Right lobe of liver (tissue), 6 donors: ENCODE data around the gene LHX5. TPM values are rescaled to one million over a fixed set of nuclear protein-coding genes. Genes with fewer than 3 reads are reported as not detected.

Experiments used
- ATAC-seq, 4 donors: fragments of 200-7000 bp; cut with Tn5 transposase; one replicate each; pipeline ENCODE4 v1.9.1; 2020; ENCODE audit warnings: mild to moderate bottlenecking in 4 of 4, moderate library complexity in 4 of 4
- DNase-seq, 3 donors: peaks; one replicate each; pipeline ENCODE4 v3.0.0-alpha.2; 2020
- H3K27ac ChIP-seq, 3 donors: fragments of 200-600 bp; one replicate each; pipeline ENCODE4 v1.8.0; 2022
- H3K27me3 ChIP-seq, 2 donors: fragments of 200-600 bp; one replicate each; pipeline ENCODE4 v1.8.0; 2022
- H3K36me3 ChIP-seq, 4 donors: fragments of 200-600 bp; sonication (generic) in 1 of 4; one replicate each; pipeline versions ENCODE4 v1.5.1 to v1.8.0; 2017 to 2022; ENCODE audit warnings: control low read depth in 1 of 4
- H3K4me1 ChIP-seq, 4 donors: fragments of 200-600 bp; sonication (generic) in 1 of 4; one replicate each; pipeline versions ENCODE4 v1.5.1 to v1.8.0; 2017 to 2022; ENCODE audit warnings: control low read depth in 1 of 4
- H3K4me3 ChIP-seq, 3 donors: fragments of 200-600 bp; one replicate each; pipeline ENCODE4 v1.8.0; 2022
- H3K9me3 ChIP-seq, 4 donors: fragments of 200-600 bp; sonication (generic) in 1 of 4; one replicate each; pipeline versions ENCODE4 v1.5.1 to v1.8.0; 2017 to 2022; ENCODE audit warnings: control low read depth in 1 of 4
- POLR2A ChIP-seq: fragments of 450-650 bp; IDR thresholded peaks from one replicate; pipeline ENCODE4 v1.6.1; 2017; ENCODE audit warnings: antibody characterized with exemption, mild to moderate bottlenecking
- WGBS: methylation state at CpG from one replicate; pipeline ENCODE4 v1.1.6; 2018; ENCODE audit warnings: low coverage, low lambda C conversion rate; ENCODE audit not compliant: insufficient coverage; ENCODE audit errors: missing lambda C conversion rate; 5-methylcytosine and 5-hydroxymethylcytosine counted together
- intact Hi-C, 2 donors: fragments of 100-400 bp; cut with DNase I; formaldehyde crosslinking; loops; one replicate each; pipeline versions ENCODE4 v1.11.2 to v1.14.1; 2022
- long read RNA-seq: library from polyadenylated mRNA; unstranded; transcript quantifications from one replicate; pipeline ENCODE4 v2.0.0, GENCODE V29; 2019
- total RNA-seq, 6 experiments: library from RNA; depleted of rRNA in 2 of 6; stranded (reverse); fragments of >200 nt in 2 of 6; fragmentation: NEBNext Ultra II Directional in 3 of 6; extraction: Animal tissue kit (Norgen Biotek cat#: 25700) in 3 of 6; gene quantifications; one replicate each; pipeline versions ENCODE4 v1.1.0 to v1.2.4, GENCODE V29; 2016 to 2023
- TF ChIP-seq, protein P1 (sequence below), 4 donors: fragments of 200-600 bp in 3 of 4; fragments of 450-650 bp in 1 of 4; IDR thresholded peaks; one replicate each; pipeline versions ENCODE4 v1.5.1 to v1.8.0; 2016 to 2022; ENCODE audit warnings: antibody characterized with exemption in 4 of 4, mild to moderate bottlenecking in 2 of 4
- donor health status: DM: no; HTN: yes; CAD: no.
- donor health status: DM: no; HTN: no; CAD: no.
- donor health status: DM: no; HTN: no; CAD: no.
- donor health status: DM: no; HTN: yes; CAD: no.
- donor health status: DM: no; HTN: yes; CAD: no.

LHX5 gene
- total RNA-seq = not detected
- long read RNA-seq = 0 reads

DNA sequence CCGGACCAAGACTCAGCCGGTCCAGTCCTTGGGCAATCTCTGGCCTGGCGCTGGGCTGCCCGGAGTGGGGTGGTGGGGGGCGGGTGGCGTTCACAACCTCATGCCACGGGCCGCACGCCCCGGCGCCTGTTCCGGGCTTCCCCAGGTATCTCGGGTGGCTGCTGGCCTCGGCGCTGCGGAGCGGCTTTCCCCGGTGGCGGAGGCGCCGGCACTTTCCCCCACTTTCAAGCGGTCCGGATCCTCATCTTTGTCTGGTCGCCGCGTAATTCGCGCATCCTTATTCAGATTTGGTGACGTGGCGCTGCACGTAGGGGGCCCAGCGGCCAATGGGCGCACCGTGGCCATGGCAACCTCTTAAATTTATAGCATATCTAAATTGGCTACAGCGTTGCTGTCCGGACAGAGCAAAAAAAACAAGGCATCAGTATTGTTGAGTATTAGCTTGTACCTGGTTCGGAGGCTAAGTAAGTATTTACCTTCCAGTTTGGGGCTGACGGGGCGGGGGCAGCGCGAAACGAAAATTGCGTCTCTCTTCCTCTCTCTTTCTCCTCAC, at the start of gene LHX5:
Gene LHX5 (minus strand): TSS at position 253 of the 553 bp plus-strand sequence. CDS start 373 bp downstream, outside the sequence.
- TF ChIP-seq, protein P1, sequence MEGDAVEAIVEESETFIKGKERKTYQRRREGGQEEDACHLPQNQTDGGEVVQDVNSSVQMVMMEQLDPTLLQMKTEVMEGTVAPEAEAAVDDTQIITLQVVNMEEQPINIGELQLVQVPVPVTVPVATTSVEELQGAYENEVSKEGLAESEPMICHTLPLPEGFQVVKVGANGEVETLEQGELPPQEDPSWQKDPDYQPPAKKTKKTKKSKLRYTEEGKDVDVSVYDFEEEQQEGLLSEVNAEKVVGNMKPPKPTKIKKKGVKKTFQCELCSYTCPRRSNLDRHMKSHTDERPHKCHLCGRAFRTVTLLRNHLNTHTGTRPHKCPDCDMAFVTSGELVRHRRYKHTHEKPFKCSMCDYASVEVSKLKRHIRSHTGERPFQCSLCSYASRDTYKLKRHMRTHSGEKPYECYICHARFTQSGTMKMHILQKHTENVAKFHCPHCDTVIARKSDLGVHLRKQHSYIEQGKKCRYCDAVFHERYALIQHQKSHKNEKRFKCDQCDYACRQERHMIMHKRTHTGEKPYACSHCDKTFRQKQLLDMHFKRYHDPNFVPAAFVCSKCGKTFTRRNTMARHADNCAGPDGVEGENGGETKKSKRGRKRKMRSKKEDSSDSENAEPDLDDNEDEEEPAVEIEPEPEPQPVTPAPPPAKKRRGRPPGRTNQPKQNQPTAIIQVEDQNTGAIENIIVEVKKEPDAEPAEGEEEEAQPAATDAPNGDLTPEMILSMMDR (IDR thresholded peaks at IDR 0.05) = no peak
- TF ChIP-seq POLR2A = no peak
- peaks cover 0 to 13% (median 0%) of the 10 kb centered on the region in 4 donors for H3K4me1 ChIP-seq
- peaks cover 20 to 30% of the 10 kb centered on the region in 2 donors for H3K27me3 ChIP-seq
- no peaks in the 10 kb centered on the region for H3K9me3 ChIP-seq
- no peaks in the 10 kb centered on the region for H3K36me3 ChIP-seq
- no peak within 1 kb of the TSS for H3K4me3 ChIP-seq
- 3% methylated on average over 12 of the region's 43 CpGs for WGBS
- intact Hi-C loops = no loop called here
- no peak within 1 kb of the TSS for H3K27ac ChIP-seq
- ATAC-seq (no peak), DNase-seq (no peak)

DNA sequence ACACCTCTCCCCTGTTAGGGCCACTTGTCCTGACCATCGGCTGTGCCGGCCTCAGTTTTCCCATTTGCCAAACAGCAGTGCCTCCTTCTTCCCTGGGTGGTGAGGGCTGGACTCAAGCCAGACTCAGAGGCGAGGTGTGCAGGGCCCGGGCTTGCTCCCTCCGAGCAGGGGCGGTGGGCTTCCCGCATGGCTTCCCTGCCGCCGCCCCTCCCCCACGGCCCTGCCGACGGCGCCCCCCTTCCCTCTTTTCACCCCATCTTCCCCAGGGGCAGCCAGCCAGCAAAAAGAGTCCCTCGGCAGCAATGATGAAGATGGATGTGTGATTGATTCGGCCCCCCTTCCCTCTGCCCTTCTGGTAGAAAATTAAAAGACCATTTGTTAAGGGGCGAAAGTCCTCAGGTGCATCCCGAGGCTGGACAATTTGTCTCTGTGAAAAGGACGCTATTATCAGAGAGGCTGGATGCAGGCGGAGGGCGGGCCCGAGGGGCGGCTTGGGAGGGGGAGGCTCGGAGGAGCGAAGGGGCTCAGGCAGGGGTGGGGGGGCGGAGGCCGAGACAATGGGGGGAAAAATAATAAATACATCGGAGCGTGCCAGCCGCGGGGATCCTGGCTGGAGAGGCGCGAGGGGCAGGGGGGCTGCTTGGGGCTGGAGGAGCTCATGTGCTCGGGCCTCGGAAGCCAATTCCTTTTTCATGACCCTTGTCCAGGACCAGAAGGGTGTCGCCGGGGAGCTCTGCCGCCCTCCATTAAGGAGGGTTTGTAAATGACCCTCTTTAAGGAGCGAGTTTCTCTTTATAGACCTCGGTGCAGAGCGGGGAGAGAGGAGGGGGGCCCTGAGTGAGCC, 48.0 kb upstream of the LHX5 start:
- ATAC-seq = no peak
- H3K9me3 ChIP-seq = no peaks in the 10 kb centered on the region
- WGBS = 3% methylated on average over 35 of the region's 40 CpGs
- intact Hi-C loops = no loop called here
- H3K4me3 ChIP-seq = no peak overlapping the region
- no peak for DNase-seq
- H3K36me3 ChIP-seq = no peaks in the 10 kb centered on the region
- peaks cover 0 to 11% of the 10 kb centered on the region in 2 donors for H3K27me3 ChIP-seq
- TF ChIP-seq POLR2A = no peak
- TF ChIP-seq, protein P1 (IDR thresholded peaks at IDR 0.05) = no peak
- no peak overlapping the region for H3K27ac ChIP-seq
- no peaks in the 10 kb centered on the region for H3K4me1 ChIP-seq

GRCh38 chr12:113515082-113515856, 43.6 kb upstream of the LHX5 start:
- Histone ChIP-seq H3K27me3 (peaks cover 0 to 15% of the 10 kb centered on the region in 2 donors), H3K9me3 (no peaks in the 10 kb centered on the region), H3K4me1 (no peaks in the 10 kb centered on the region), H3K4me3 (no peak overlapping the region), H3K36me3 (no peaks in the 10 kb centered on the region), H3K27ac (no peak overlapping the region)
- TF ChIP-seq POLR2A = no peak
- intact Hi-C loops = no loop called here
- ATAC-seq = no peak
- no peak for DNase-seq
- WGBS = under 1% methylated on average over 24 of the region's 31 CpGs

DNA sequence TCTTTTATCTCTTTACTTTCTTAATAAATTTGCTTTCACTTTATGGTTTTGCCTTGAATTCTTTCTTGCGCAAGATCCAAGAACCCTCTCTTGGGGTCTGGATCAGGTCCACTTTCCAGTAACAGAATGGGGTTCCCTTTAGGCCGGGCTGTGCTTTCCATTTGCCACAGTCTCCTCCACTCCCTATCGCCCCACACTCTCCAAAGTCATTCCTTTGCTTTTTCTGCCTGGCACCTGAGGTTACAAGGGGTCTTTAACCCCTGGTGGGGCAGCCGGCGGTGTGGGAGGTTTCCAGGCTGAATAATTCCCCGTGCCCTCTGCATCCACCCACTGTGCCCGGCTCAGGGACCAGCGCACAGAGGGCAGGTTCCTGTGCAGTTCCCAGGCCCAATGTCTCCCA, 42.9 kb upstream of the LHX5 start:
- TF ChIP-seq POLR2A = no peak
- TF ChIP-seq, protein P1 (IDR thresholded peaks at IDR 0.05) = no peak
- Histone ChIP-seq H3K27me3 (peaks cover 0 to 15% of the 10 kb centered on the region in 2 donors), H3K36me3 (no peaks in the 10 kb centered on the region), H3K4me1 (no peaks in the 10 kb centered on the region), H3K27ac (no peak overlapping the region), H3K9me3 (no peaks in the 10 kb centered on the region), H3K4me3 (no peak overlapping the region)
- intact Hi-C loops = no loop called here
- WGBS = 21% methylated on average over 8 of the region's 8 CpGs
- ATAC-seq = no peak
- DNase-seq = no peak
